Activated gamma-delta T cell (primary cell): Measurements from ENCODE around the gene ZNF235.
"Not testable (repeated sequence)": the region's sequence is repeated elsewhere in the genome, so short reads cannot be mapped to it uniquely, and the experiment has no call there.

Source experiments
- DNase-seq: peaks from one replicate; lab custom pipeline; 2025; lab: John Stamatoyannopoulos, UW

Gene ZNF235

DNA sequence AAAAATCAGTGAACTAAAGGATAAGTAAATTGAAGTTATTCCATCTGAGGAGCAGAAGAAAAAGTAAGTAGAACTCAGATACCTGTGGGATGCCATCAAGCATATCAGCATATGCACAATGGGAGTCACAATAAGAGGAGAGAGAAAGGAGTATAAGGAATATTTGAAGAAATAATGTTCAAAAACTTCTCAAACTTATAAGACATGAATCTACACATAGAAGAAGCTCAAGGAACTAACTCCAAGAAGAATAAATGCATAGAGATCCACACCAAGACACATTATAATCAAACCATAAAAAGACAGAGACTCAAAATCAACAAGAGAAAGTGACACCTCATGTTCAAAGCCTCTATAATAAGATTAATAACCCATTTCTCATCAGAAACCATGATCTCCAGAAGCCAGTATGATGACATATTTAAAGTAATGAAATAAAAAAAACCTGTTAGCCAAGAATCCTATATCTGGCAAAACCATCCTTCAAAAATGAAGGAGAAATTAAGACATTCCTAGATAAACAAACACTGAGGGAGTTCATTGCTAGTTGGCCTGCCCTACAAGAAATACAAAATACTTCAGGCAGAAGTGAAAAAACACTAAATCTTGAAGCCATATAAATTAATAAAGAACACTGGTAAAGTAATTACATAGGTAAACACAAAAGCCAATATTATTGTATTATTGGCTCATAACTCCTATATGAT lies 49.0 kb downstream of the ZNF235 start:
- DNase-seq, result no peak

DNA sequence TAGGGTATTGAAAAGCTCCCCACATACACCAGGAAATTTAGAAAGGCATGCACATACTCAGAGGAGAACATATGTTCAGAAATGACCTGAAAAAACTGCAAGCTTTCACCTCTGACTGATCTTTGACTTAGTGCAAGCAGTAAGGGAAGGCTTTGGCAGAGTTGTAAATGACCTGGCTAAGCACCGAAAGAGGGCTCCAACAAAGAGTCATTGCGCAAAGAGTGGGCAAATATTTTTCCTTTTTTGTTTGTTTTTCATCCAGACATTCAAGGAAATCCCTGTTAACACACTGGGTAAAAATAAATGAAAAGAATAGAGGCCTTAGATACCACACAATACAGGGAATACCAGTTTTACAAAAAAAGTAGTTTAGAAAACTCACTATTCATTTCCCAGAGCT lies 50.3 kb downstream of the ZNF235 start:
- no peak for DNase-seq

- not testable (repeated sequence) for DNase-seq
These were observed 51.4 kb downstream of the ZNF235 start for GRCh38 chr19:44253392-44253791.

- not testable (repeated sequence) for DNase-seq
These were observed 52.5 kb downstream of the ZNF235 start for GRCh38 chr19:44252332-44252731.

DNA sequence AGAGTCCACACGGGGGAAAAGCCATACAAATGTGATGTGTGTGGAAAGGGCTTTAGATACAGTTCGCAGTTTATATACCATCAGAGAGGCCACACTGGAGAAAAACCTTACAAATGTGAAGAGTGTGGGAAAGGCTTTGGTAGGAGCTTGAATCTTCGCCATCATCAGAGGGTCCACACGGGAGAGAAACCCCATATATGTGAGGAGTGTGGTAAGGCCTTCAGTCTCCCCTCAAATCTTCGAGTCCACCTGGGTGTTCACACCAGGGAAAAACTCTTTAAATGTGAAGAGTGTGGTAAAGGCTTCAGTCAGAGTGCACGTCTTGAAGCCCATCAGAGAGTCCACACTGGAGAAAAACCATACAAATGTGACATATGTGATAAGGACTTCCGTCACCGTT lies 68.4 kb downstream of the ZNF235 start:
- DNase-seq, result no peak
